HEK293 (cell line): ENCODE measurements around the gene CLDN6.

Experiments used
- CTCF ChIA-PET: fragments of 350-600 bp; formaldehyde crosslinking; extraction: SDS; loops from one replicate; lab custom pipeline; 2021; ENCODE audit warnings: antibody characterized with exemption; lab: Yijun Ruan, JAX
- POLR2A ChIA-PET: fragments of 300-600 bp; formaldehyde crosslinking; extraction: SDS; loops from one replicate; lab custom pipeline; 2020; ENCODE audit warnings: antibody characterized with exemption, inconsistent platforms; lab: Yijun Ruan, JAX
- H3K27ac ChIP-seq: fragments of 200-500 bp; sonication (Bioruptor generic); 2 replicates; pipeline ENCODE4 v1.5.1; 2014; ENCODE audit warnings: low read depth, low read length, control low read depth, inconsistent platforms; ENCODE audit errors: extremely low read depth
- H3K36me3 ChIP-seq, 2 experiments: fragments of 200-500 bp in 1 of 2; sonication (Bioruptor generic) in 1 of 2; 1 replicate in 1 of 2; 2 replicates in 1 of 2; pipeline ENCODE4 v1.5.1; 2014 to 2017; ENCODE audit warnings: inconsistent platforms in 2 of 2, low read length in 2 of 2; ENCODE audit not compliant: control insufficient read depth in 2 of 2, insufficient read depth in 1 of 2
- H3K4me1 ChIP-seq: fragments of 200-500 bp; sonication (Bioruptor generic); 2 replicates; pipeline ENCODE4 v1.5.1; 2014; ENCODE audit warnings: mild to moderate bottlenecking, low read length, inconsistent platforms; ENCODE audit not compliant: control insufficient read depth, insufficient read depth
- H3K4me3 ChIP-seq: 2 replicates; pipeline ENCODE4 v1.5.1; 2011; ENCODE audit warnings: low read depth, mild to moderate bottlenecking, control low read depth, low read length, moderate library complexity
- H3K9me3 ChIP-seq: fragments of 200-500 bp; sonication (Bioruptor generic); 2 replicates; pipeline ENCODE4 v1.5.1; 2014; ENCODE audit warnings: low read depth, low read length, inconsistent platforms; ENCODE audit not compliant: control insufficient read depth, insufficient read depth
- EGR2 ChIP-seq: fragments of 450-650 bp; formaldehyde crosslinking; IDR thresholded peaks from 2 replicates; pipeline ENCODE4 v1.5.1; 2016; ENCODE audit warnings: low read depth, missing biosample characterization, missing genetic modification characterization
- GLI4 ChIP-seq: fragments of 450-650 bp; formaldehyde crosslinking; IDR thresholded peaks from 2 replicates; pipeline ENCODE4 v1.5.1; 2016; ENCODE audit warnings: missing biosample characterization, missing genetic modification characterization
- OVOL3 ChIP-seq: fragments of 450-650 bp; formaldehyde crosslinking; IDR thresholded peaks from 2 replicates; pipeline ENCODE4 v1.5.1; 2016; ENCODE audit warnings: missing biosample characterization, missing genetic modification characterization
- SCRT2 ChIP-seq: fragments of 450-650 bp; formaldehyde crosslinking; IDR thresholded peaks from 2 replicates; pipeline ENCODE4 v1.5.1; 2016; ENCODE audit warnings: missing biosample characterization, missing genetic modification characterization
- ZFHX2 ChIP-seq: fragments of 450-650 bp; formaldehyde crosslinking; conservative IDR thresholded peaks from 2 replicates; pipeline ENCODE4 v1.5.1; 2016; ENCODE audit warnings: missing biosample characterization, missing genetic modification characterization
- ZFP69B ChIP-seq: fragments of 450-650 bp; formaldehyde crosslinking; IDR thresholded peaks from 2 replicates; pipeline ENCODE4 v1.5.1; 2016; ENCODE audit warnings: missing biosample characterization, missing genetic modification characterization
- ZIC2 ChIP-seq: fragments of 450-650 bp; formaldehyde crosslinking; IDR thresholded peaks from 2 replicates; pipeline ENCODE4 v1.5.1; 2016; ENCODE audit warnings: missing biosample characterization, missing genetic modification characterization
- ZNF132 ChIP-seq: fragments of 450-650 bp; formaldehyde crosslinking; IDR thresholded peaks from 2 replicates; pipeline ENCODE4 v1.5.1; 2017; ENCODE audit warnings: missing biosample characterization, missing genetic modification characterization, borderline replicate concordance
- ZNF341 ChIP-seq: fragments of 450-650 bp; formaldehyde crosslinking; IDR thresholded peaks from 2 replicates; pipeline ENCODE4; 2016; ENCODE audit warnings: low read depth, missing biosample characterization, missing genetic modification characterization
- ZNF404 ChIP-seq: fragments of 450-650 bp; formaldehyde crosslinking; IDR thresholded peaks from 2 replicates; pipeline ENCODE4 v1.5.1; 2017; ENCODE audit warnings: missing biosample characterization, missing genetic modification characterization
- ZNF677 ChIP-seq: fragments of 450-650 bp; IDR thresholded peaks from 2 replicates; pipeline ENCODE4 v1.5.0; 2018; ENCODE audit warnings: missing biosample characterization, mild to moderate bottlenecking, missing genetic modification characterization, moderate library complexity
- ZNF704 ChIP-seq: fragments of 450-650 bp; formaldehyde crosslinking; IDR thresholded peaks from 2 replicates; pipeline ENCODE4 v1.5.1; 2016; ENCODE audit warnings: missing biosample characterization, missing genetic modification characterization
- ZNF768 ChIP-seq: fragments of 450-650 bp; formaldehyde crosslinking; IDR thresholded peaks from 2 replicates; pipeline ENCODE4 v1.5.1; 2018; ENCODE audit warnings: missing biosample characterization, mild to moderate bottlenecking, missing genetic modification characterization
- ZSCAN4 ChIP-seq: fragments of 450-650 bp; formaldehyde crosslinking; IDR thresholded peaks from 2 replicates; pipeline ENCODE4 v1.5.1; 2017; ENCODE audit warnings: missing biosample characterization, missing genetic modification characterization
- TF ChIP-seq, protein P1 (sequence below): fragments of 450-650 bp; formaldehyde crosslinking; IDR thresholded peaks from 2 replicates; pipeline ENCODE4 v1.5.1; 2016; ENCODE audit warnings: missing biosample characterization, missing genetic modification characterization
- TF ChIP-seq, protein P2 (sequence below): fragments of 450-650 bp; formaldehyde crosslinking; IDR thresholded peaks from 2 replicates; pipeline ENCODE4 v1.5.1; 2016; ENCODE audit warnings: missing biosample characterization, missing genetic modification characterization
- TF ChIP-seq, protein P3 (sequence below): fragments of 450-650 bp; formaldehyde crosslinking; IDR thresholded peaks from 2 replicates; pipeline ENCODE4 v1.5.1; 2016; ENCODE audit warnings: missing biosample characterization, missing genetic modification characterization
- TF ChIP-seq, protein P4 (sequence below): fragments of 450-650 bp; formaldehyde crosslinking; IDR thresholded peaks from 2 replicates; pipeline ENCODE4; 2016; ENCODE audit warnings: missing biosample characterization, missing genetic modification characterization

CLDN6 gene

DNA sequence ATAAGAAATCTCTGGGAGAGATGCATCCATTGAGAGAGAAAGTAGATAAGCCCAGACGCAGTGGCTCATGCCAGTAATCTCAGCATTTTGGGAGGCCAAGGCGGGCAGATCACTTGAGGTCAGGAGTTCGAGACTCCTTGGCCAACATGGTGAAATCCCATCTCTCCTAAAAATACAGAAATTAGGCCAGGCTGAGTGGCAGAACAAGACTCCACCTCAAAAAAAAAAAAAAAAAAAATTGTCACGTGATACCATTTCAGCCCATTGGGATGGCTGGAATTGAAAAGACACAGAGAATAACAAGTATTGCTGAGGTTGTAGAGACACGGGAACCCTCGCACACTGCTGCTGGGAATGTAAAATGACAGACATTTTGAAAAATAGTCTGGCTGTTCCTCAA lies 44.6 kb upstream of the CLDN6 start:
- ChIA-PET POLR2A (no interaction called here), CTCF (interaction anchor here (0.6 to 2.0 kb wide), 7 partner anchors 15 to 69 kb away, joined by 3 to 9 read pairs (median 5); no protein-coding TSS in a partner anchor)
- Histone ChIP-seq H3K27ac (no peak overlapping the region), H3K9me3 (no peaks in the 10 kb centered on the region), H3K4me3 (no peak overlapping the region), H3K4me1 (peaks cover 3% of the 10 kb centered on the region), H3K36me3 (peaks cover 0 to under 1% of the 10 kb centered on the region in 2 experiments; a peak in 1 of 3 replicates)
- no peak for TF ChIP-seq ZNF677
- TF ChIP-seq, protein P1, sequence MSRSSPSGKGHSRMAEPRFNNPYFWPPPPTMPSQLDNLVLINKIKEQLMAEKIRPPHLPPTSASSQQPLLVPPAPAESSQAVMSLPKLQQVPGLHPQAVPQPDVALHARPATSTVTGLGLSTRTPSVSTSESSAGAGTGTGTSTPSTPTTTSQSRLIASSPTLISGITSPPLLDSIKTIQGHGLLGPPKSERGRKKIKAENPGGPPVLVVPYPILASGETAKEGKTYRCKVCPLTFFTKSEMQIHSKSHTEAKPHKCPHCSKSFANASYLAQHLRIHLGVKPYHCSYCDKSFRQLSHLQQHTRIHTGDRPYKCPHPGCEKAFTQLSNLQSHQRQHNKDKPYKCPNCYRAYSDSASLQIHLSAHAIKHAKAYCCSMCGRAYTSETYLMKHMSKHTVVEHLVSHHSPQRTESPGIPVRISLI (tag by site-specific recombination) = 0 out of 2 replicates have a peak, but pooled peaks have one; percentile 14

GRCh38 chr16:3060339-3061127 lies 42.5 kb upstream of the CLDN6 start:
- Histone ChIP-seq H3K4me3 (no peak overlapping the region), H3K36me3 (peaks cover 0 to 6% of the 10 kb centered on the region in 2 experiments; a peak in 2 of 3 replicates), H3K4me1 (peaks cover 3% of the 10 kb centered on the region), H3K9me3 (no peaks in the 10 kb centered on the region), H3K27ac (no peak overlapping the region)
- CTCF ChIA-PET = interaction anchor here (0.8 to 5.3 kb wide), 11 partner anchors 23 to 72 kb away, joined by 3 to 54 read pairs (median 5); partner anchors contain the start of gene ZNF205
- POLR2A ChIA-PET = interaction anchor here (1.1 to 1.4 kb wide), 2 partner anchors 62 to 71 kb away, joined by 4 to 5 read pairs; no protein-coding TSS in a partner anchor
- TF ChIP-seq, protein P2, sequence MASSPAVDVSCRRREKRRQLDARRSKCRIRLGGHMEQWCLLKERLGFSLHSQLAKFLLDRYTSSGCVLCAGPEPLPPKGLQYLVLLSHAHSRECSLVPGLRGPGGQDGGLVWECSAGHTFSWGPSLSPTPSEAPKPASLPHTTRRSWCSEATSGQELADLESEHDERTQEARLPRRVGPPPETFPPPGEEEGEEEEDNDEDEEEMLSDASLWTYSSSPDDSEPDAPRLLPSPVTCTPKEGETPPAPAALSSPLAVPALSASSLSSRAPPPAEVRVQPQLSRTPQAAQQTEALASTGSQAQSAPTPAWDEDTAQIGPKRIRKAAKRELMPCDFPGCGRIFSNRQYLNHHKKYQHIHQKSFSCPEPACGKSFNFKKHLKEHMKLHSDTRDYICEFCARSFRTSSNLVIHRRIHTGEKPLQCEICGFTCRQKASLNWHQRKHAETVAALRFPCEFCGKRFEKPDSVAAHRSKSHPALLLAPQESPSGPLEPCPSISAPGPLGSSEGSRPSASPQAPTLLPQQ (tag by site-specific recombination) = 0 out of 2 replicates have a peak, but pooled peaks have one; percentile 36
- TF ChIP-seq, protein P3, sequence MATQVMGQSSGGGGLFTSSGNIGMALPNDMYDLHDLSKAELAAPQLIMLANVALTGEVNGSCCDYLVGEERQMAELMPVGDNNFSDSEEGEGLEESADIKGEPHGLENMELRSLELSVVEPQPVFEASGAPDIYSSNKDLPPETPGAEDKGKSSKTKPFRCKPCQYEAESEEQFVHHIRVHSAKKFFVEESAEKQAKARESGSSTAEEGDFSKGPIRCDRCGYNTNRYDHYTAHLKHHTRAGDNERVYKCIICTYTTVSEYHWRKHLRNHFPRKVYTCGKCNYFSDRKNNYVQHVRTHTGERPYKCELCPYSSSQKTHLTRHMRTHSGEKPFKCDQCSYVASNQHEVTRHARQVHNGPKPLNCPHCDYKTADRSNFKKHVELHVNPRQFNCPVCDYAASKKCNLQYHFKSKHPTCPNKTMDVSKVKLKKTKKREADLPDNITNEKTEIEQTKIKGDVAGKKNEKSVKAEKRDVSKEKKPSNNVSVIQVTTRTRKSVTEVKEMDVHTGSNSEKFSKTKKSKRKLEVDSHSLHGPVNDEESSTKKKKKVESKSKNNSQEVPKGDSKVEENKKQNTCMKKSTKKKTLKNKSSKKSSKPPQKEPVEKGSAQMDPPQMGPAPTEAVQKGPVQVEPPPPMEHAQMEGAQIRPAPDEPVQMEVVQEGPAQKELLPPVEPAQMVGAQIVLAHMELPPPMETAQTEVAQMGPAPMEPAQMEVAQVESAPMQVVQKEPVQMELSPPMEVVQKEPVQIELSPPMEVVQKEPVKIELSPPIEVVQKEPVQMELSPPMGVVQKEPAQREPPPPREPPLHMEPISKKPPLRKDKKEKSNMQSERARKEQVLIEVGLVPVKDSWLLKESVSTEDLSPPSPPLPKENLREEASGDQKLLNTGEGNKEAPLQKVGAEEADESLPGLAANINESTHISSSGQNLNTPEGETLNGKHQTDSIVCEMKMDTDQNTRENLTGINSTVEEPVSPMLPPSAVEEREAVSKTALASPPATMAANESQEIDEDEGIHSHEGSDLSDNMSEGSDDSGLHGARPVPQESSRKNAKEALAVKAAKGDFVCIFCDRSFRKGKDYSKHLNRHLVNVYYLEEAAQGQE = 0 out of 2 replicates have a peak, but pooled peaks have one; percentile 36
- TF ChIP-seq ZFP69B (tag by site-specific recombination) = peak; percentile 63; the same call in 1 of the 2 replicates
- no peak for TF ChIP-seq ZSCAN4 (tag by site-specific recombination)

DNA sequence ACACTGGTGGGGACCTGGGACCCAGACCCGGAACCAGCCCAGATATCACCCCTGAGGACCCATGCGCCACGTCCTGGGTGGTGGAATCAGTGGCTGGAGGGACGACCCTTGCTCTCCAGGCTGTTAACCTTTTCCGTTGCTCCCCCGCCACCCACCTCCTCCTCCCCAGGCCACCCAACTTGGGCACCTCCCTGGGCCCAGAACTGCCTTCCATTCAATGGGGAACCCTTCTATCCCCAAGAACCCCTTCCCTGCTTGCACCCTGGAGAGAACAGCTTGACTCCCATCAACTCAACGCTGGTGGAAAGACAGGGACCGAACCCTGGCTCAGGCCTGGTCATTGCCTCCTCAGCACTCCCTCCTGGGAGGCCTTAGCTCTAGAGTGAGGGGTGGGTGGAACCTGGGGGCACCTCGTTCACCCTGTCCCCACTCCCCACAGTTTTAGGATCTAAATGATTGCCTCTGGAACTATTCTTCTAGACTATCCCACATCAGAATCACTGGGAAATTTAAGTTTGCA lies 41.8 kb upstream of the CLDN6 start:
- ChIA-PET CTCF (interaction anchor here (0.6 to 5.3 kb wide), 26 partner anchors 10 to 275 kb away, joined by 3 to 54 read pairs (median 4); partner anchors contain the start of genes OR1F1, ZNF205 and ZSCAN10), POLR2A (interaction anchor here (1.1 to 1.9 kb wide), 8 partner anchors 10 to 72 kb away, joined by 3 to 17 read pairs (median 4); partner anchors contain the start of gene ZSCAN10)
- peak overlapping the region; percentile 33 for H3K4me3 ChIP-seq
- H3K27ac ChIP-seq = peak overlapping the region; percentile 56; the same call in 1 of the 2 replicates
- peaks cover 0 to 13% of the 10 kb centered on the region in 2 experiments; a peak in 2 of 3 replicates for H3K36me3 ChIP-seq
- no peaks in the 10 kb centered on the region for H3K9me3 ChIP-seq
- H3K4me1 ChIP-seq = peaks cover 3% of the 10 kb centered on the region
- TF ChIP-seq ZNF404 (tag by site-specific recombination) (no peak), OVOL3 (tag by site-specific recombination) (no peak), GLI4 (tag by site-specific recombination) (0 out of 2 replicates have a peak, but pooled peaks have one; percentile 26), ZFHX2 (tag by site-specific recombination) (0 out of 2 replicates have a peak, but pooled peaks have one; percentile 5), SCRT2 (tag by site-specific recombination) (no peak), ZNF341 (0 out of 2 replicates have a peak, but pooled peaks have one; percentile 5), EGR2 (0 out of 2 replicates have a peak, but pooled peaks have one; percentile 19), ZNF768 (tag by site-specific recombination) (no peak), ZIC2 (tag by site-specific recombination) (peak; percentile 44), ZNF132 (tag by site-specific recombination) (no peak), ZNF704 (tag by site-specific recombination) (no peak)
- TF ChIP-seq, protein P4, sequence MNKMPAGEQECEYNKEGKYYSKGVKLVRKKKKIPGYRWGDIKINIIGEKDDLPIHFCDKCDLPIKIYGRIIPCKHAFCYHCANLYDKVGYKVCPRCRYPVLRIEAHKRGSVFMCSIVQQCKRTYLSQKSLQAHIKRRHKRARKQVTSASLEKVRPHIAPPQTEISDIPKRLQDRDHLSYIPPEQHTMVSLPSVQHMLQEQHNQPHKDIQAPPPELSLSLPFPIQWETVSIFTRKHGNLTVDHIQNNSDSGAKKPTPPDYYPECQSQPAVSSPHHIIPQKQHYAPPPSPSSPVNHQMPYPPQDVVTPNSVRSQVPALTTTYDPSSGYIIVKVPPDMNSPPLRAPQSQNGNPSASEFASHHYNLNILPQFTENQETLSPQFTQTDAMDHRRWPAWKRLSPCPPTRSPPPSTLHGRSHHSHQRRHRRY (tag by site-specific recombination) = no peak
